SK-N-DZ (cell line): ENCODE results near the gene DCAF11. TPM values are rescaled to one million over a fixed set of nuclear protein-coding genes. Genes with fewer than 3 reads are reported as not detected.

ENCODE experiments used
- DNase-seq: peaks from one replicate; pipeline ENCODE4 v3.0.0-alpha.2; 2015; ENCODE audit warnings: low spot score
- polyA plus RNA-seq, 2 experiments: library from polyadenylated mRNA; depleted of rRNA; stranded (reverse); fragments of >200 nt; gene quantifications; 2 replicates each; pipeline ENCODE4 v1.2.3, GENCODE V29; 2014

The DCAF11 gene
- 101 and 102 TPM in 2 replicates for polyA plus RNA-seq (2014; cell fraction: cytosol; rRNA removed)
- 58.5 and 71.3 TPM in 2 replicates for polyA plus RNA-seq (2014; cell fraction: nucleus; rRNA removed)

GRCh38 chr14:24114532-24115421 is at the start of gene DCAF11, which contains the start of gene NRL:
Gene DCAF11 (plus strand): TSS chr14:24114777. CDS start chr14:24115595, 818 bp downstream.
Gene NRL (minus strand): TSS chr14:24114949. CDS start chr14:24082848, 32,101 bp downstream.
- DNase-seq = peak; percentile 100

- no peak for DNase-seq
Measured at GRCh38 chr14:24064856-24065255, 49.7 kb upstream of the DCAF11 start.

- no peak for DNase-seq
Measured at GRCh38 chr14:24065408-24065807, 49.2 kb upstream of the DCAF11 start.

GRCh38 chr14:24066496-24067132 is 48.0 kb upstream of the DCAF11 start:
- DNase-seq = no peak

- DNase-seq = no peak
Measured at GRCh38 chr14:24067133-24068082, 47.2 kb upstream of the DCAF11 start.

GRCh38 chr14:24068711-24069410 is 45.7 kb upstream of the DCAF11 start:
- no peak for DNase-seq

- DNase-seq = no peak
Measured at GRCh38 chr14:24069411-24069735, 45.2 kb upstream of the DCAF11 start.

- no peak for DNase-seq
Measured at GRCh38 chr14:24070285-24071143, 44.1 kb upstream of the DCAF11 start.

GRCh38 chr14:24071144-24071697 is 43.4 kb upstream of the DCAF11 start, which contains the start of gene CPNE6:
Gene CPNE6 (plus strand): TSS chr14:24071562. CDS start chr14:24072937, 1,375 bp downstream.
- no peak for DNase-seq

GRCh38 chr14:24071836-24072430 is 42.6 kb upstream of the DCAF11 start:
- DNase-seq = no peak

- no peak for DNase-seq
Measured at GRCh38 chr14:24072436-24072835, 42.1 kb upstream of the DCAF11 start.

- no peak for DNase-seq
Measured at GRCh38 chr14:24072881-24073877, 41.4 kb upstream of the DCAF11 start.

- no peak for DNase-seq
Measured at GRCh38 chr14:24074625-24075484, 39.7 kb upstream of the DCAF11 start.

- DNase-seq = no peak
Measured at GRCh38 chr14:24075485-24076301, 38.9 kb upstream of the DCAF11 start.

GRCh38 chr14:24076302-24076601 is 38.3 kb upstream of the DCAF11 start:
- DNase-seq = no peak

- DNase-seq = no peak
Measured at GRCh38 chr14:24077086-24077485, 37.5 kb upstream of the DCAF11 start.
